Fibroblast of peridontal ligament (primary cell): Measurements from ENCODE around the gene LRP1-AS.

Experiments
- DNase-seq: peaks from one replicate; pipeline ENCODE4 v3.0.0-alpha.2; 2010; ENCODE audit errors: extremely low read depth

LRP1-AS gene

DNA sequence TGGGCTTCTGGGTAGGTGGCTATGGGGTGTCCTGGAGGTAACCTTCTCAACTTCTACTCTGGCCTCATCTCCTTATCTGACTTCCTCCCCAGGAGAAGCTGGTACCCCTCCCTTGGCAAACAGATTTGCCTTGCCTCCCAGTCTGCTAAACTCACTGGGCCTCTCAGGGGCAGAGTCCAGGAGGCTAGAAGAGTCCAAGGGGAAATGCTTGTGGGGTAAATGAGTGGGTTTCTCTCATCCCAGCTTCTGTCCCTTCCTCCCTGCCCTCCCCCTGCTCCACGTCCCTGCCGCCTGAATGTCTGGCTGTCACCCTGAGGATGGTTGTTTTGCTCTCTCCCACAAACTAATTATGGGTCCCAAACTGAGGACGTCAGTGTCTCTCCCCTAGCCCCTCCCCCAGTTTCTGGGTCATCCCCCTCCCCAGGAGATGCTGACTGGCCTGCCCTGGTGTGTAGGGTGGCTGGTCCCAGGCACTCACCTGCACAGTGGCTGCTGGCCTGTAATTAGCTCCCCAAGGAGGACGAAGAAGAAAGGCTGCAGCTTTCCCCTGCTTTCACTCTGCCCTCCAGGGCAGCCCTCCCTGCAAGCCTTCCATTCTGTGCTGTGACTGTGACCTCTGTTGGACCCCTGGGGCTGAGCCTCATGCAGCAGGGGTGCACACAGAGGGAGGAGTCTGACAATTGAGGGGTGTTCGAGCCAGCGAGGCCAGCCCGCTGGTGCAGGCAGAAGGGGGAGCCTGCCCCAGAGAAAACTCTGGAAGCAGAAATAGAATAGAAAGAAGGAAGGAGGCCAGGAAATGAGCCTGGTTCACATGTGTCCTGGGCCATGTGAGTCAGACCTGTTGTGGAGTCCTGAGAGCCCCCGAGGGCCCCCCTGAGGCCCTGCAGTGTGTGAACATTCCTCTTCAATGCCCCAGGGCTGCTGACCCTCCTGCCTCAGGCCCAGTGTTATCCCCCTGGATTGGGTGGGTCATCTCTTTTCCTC lies at the start of gene LRP1-AS:
Gene LRP1-AS (minus strand): TSS at position 659 of the 984 bp plus-strand sequence.
- DNase-seq: peak; percentile 62

DNA sequence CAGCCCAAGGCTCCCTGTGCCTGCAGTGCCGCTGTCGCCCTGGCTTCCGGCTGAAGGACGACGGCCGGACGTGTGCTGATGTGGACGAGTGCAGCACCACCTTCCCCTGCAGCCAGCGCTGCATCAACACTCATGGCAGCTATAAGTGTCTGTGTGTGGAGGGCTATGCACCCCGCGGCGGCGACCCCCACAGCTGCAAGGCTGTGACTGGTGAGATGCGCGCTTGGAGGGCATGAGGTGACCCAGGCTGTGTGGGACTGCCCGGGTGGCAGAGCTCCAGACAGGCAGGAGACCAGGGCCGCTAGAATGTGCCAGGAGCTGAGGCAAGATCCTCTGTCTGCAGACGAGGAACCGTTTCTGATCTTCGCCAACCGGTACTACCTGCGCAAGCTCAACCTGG lies 49.5 kb upstream of the LRP1-AS start:
- DNase-seq: no peak

DNA sequence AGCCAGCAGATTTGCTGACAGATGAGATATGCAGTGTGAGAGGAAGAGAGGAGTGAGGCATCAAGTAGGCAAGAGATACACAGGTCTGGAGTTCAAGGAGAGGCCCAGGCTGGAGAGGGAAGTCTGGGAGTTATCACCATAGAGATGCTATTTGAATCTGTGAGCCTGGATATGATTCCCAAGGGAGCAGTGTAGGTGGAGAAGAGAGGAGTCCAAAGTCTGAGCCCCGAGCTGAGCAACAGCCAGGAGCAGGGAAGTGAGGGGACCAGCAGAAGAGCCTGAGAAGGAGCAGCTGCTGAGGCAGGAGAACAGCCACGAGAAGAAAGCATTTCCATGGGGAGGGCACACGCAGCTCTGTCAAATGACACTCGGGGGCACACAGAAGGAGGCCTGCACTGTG lies 49.0 kb upstream of the LRP1-AS start:
- no peak for DNase-seq

DNA sequence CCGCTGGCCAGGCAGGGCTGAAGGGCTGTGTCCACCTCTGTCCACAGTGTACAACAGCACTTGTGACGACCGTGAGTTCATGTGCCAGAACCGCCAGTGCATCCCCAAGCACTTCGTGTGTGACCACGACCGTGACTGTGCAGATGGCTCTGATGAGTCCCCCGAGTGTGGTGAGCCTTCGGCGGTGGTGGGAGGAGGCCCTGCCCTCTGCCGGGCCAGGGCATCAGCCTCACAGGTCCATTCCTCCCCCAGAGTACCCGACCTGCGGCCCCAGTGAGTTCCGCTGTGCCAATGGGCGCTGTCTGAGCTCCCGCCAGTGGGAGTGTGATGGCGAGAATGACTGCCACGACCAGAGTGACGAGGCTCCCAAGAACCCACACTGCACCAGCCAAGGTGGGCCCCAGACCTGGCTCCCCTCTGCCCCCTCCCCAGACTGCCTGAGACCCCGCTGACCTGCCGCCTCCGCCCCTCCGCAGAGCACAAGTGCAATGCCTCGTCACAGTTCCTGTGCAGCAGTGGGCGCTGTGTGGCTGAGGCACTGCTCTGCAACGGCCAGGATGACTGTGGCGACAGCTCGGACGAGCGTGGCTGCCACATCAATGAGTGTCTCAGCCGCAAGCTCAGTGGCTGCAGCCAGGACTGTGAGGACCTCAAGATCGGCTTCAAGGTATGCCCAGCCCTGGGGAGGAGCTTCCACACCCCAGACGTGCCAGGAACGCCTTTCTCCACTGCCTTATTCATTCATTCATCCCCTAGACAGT lies 48.4 kb upstream of the LRP1-AS start:
- no peak for DNase-seq

DNA sequence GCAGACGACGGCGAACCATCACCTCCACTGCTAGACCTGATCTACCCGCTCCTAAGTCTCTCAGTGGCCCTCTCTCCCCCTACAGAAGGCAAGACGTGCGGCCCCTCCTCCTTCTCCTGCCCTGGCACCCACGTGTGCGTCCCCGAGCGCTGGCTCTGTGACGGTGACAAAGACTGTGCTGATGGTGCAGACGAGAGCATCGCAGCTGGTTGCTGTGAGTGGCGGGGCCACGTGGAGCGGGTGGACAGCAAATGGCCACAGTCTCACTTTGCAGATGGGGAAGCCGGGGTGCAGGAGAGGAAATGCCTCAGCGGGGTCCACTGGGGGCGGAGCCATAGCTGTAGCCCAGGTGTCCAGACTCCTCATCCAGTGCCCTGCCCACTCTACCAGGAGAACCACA lies 47.8 kb upstream of the LRP1-AS start:
- DNase-seq: no peak

DNA sequence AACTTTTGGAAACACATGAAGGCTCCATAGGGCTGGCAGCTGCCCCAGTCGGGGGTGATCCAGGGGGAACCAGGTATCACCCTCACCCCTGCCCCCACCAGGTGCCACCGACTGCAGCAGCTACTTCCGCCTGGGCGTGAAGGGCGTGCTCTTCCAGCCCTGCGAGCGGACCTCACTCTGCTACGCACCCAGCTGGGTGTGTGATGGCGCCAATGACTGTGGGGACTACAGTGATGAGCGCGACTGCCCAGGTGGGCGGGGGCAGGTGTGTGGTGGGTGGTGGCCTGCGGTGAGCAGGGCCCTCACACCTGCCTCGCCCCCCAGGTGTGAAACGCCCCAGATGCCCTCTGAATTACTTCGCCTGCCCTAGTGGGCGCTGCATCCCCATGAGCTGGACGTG lies 46.8 kb upstream of the LRP1-AS start:
- DNase-seq: no peak

DNA sequence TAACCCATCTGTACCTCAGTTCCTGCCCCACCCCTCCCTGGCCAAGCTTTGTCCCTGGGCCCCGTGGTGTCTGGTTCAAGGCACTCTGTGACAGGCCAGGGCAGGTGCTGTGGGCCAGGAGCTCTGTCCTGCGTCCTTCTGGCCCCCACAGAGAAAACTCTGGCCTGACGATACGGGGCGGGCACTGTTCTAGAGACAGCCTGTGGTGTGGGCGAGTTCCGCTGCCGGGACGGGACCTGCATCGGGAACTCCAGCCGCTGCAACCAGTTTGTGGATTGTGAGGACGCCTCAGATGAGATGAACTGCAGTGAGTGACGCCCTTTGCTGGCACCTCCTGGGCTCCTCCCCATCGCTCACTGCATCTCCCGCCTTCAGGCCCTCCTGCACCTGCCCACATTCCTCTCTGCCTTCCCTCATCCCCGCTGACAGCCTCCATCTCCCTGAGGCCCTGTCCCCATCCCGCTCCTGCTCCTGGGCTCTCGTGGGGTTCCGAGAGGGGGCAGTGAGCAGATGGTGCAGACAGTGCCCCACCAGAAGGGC lies 46.4 kb upstream of the LRP1-AS start:
- no peak for DNase-seq

DNA sequence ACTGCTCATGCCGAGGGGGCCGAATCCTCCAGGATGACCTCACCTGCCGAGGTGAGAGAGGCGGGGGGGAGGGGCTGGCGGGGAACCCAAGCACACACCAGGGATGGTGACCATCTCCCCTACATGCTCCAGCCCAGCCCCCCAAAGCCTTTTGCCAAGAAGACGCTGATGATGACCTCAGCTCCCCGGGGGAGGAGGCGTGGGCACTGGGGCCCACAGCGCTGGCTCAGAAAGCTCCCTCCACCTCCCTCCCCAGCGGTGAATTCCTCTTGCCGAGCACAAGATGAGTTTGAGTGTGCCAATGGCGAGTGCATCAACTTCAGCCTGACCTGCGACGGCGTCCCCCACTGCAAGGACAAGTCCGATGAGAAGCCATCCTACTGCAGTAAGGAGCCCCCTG lies 45.5 kb upstream of the LRP1-AS start:
- no peak for DNase-seq

DNA sequence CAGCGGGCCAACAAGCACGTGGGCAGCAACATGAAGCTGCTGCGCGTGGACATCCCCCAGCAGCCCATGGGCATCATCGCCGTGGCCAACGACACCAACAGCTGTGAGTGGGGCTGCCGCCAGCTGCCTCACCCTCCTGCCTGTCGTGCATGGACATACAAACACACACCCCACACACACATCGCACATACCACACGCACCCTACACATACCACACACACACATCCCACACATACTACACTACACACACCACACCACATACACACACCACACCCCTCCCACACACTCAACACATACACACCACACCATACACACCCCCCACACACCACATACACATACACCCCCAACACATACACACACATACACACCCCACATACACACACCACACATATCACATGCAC lies 44.0 kb upstream of the LRP1-AS start:
- DNase-seq: peak; percentile 25

DNA sequence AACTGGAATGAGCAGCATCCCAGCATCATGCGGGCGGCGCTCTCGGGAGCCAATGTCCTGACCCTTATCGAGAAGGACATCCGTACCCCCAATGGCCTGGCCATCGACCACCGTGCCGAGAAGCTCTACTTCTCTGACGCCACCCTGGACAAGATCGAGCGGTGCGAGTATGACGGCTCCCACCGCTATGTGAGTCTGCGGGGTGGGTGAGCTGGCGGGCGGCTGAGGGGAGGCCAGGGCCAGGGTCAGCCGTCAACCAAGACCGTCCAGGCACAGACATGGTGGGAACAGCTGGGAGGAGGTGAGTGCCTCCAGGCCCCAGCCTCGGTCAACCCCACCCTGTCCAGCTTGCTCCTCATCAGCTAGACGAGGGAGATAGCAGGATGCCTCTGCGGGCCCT lies 43.4 kb upstream of the LRP1-AS start:
- no peak for DNase-seq

DNA sequence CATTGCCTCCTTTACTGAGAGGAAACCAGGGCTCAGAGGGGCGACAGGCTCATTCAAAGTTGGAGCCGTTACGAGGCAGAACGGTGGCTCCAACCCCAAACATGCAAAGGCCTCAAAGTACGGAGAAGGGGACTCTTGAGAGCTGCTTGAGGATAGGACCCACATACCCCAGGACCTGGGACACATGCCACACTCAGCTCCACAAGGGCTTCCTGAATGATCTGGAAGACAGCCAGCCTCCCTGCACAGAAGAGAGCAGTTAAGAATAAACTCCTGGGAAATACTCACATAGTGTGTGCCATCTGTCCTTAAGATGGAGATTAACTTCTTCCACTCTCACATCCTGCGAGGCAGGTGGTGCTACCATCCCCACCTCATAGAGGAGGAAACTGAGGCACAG lies 42.6 kb upstream of the LRP1-AS start:
- DNase-seq: peak; percentile 28

DNA sequence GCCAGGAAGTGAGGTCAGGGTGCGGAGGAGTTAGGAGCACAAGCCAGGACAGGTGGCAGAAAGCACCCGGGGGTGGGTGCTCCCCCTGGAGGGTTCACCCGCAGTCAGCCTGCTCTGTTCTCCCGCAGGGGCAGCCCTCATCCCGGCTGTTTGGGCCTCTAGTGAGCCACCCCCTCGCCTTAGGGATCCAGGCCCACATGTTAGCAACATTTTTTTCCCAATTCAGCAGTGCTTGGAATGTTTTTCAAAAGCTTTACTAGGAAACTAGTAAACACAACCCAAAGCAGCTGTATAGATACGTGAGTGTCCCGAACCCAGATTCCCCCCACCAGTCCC lies 40.6 kb upstream of the LRP1-AS start:
- no peak for DNase-seq

DNA sequence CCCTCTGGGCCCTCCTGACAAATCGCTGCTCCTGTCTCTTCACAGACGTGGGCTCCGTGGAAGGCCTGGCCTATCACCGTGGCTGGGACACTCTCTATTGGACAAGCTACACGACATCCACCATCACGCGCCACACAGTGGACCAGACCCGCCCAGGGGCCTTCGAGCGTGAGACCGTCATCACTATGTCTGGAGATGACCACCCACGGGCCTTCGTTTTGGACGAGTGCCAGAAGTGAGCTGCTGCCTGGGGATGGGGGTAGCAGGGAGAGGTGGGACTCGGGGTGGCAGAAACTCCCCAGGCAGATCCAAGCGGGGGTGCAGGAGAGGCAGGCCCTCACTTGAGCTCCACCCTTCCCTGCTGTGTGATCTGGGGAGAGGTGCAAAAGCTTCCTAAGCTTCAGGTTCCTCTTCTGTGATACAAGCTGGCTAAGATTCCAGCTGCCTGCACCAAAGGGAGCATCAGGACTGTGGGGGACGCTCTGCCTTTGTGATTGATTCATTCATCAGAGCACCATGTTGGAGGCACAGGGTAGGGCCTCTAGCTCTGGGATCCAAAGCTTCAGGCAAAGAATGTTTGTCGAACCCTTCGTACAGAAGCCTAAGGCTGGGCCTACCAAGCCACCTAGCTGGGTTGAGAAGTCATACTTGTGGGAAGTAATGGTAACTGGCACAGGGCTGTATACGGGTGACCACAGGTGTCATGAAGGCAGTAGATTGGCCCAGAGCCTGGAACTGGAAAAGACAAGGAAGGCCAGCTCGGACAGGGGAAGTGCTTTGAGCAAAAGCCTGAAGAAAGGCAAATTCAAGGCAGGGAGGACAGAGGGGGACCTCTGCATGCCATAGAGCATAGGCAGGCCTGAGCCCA lies 40.0 kb upstream of the LRP1-AS start:
- no peak for DNase-seq

DNA sequence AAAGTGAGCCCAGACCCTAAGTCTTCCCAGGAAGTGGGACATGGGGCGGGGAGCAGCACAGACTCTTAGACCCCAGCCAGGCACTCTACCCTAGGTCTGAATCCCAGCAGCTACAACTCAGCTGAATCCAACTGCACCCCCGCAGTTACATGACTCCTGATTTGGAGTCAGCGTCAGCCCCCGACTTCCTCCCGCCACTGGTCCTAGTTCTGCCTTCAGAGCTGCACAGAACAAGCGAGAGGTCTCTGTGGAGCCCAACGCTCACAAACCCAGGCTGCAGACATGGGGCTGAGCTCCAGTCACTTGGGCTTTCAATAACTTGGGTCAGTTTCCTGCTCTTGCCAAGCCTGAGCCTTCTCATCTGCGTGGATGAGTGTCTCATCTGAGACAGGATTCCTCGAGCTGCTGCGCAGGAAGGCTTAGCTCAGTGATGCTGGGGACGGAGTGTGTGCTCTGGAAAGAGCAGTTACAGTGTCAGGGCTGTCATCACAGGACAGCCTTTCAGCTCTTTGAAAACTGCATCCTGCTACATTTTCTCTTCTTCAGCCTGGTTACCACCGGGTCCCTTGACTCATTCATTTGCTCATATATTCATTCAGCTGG lies 38.6 kb upstream of the LRP1-AS start:
- DNase-seq: no peak

DNA sequence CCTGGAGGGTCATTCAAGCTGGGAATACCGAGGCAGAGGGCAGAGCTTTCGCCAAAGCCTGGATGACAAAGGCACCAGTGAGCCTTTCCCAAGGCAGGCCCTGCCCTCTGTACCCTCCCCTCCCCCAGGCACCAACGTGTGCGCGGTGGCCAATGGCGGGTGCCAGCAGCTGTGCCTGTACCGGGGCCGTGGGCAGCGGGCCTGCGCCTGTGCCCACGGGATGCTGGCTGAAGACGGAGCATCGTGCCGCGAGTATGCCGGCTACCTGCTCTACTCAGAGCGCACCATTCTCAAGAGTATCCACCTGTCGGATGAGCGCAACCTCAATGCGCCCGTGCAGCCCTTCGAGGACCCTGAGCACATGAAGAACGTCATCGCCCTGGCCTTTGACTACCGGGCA lies 38.0 kb upstream of the LRP1-AS start:
- no peak for DNase-seq

DNA sequence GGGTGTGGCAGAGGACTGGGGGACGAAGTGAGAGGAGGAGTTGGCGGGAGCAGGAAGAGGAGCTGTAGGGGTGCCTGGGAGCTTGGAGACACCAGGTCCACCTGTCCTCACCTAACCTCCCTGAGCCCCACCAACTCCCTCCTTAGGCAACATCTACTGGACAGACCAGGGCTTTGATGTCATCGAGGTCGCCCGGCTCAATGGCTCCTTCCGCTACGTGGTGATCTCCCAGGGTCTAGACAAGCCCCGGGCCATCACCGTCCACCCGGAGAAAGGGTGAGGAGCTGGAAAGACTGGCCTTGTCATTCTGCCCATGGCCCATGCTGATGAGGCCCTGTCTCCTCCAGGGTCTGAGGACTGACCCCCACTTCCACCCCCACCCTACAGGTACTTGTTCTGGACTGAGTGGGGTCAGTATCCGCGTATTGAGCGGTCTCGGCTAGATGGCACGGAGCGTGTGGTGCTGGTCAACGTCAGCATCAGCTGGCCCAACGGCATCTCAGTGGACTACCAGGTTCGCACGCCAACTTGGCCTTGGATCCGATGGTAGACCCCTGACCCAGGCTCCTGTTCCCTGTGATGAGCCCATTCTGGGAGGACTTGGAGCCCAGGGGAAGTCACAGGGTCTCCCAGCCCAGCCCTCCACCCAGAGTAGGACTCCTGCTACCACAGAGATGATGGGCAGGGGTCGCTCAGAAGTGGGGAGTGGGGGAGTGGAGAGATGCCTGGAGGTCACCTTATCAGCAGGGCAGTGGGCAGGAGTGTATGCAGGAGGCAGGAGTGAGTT lies 36.7 kb upstream of the LRP1-AS start:
- DNase-seq: no peak

DNA sequence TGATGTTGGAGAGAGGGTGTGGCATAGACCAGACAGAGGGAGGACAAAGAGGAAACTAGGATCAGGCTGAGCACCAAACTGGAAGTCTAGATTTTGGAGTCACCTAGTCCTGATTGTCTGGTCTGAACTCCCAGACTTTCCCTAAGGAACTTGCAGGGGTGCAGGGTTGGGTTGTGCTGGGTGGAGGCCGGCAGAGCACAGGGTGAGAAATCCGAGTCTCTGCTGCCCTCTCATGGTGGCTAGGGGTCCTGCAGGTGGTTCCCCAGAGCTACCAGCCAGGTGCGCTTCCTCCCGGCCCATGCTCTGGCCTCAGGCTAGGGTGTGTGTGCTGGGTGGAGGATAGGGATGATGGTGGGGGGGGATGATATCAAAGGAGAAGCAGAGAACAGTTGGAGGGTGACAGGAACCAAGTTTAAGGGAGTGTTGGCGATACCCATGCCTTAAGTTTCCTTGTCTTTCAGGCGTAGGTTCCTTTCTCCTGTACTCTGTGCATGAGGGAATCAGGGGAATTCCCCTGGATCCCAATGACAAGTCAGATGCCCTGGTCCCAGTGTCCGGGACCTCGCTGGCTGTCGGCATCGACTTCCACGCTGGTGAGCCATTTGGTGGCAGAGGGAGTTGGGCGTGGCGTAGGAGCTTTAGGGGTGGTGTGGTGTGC lies 35.6 kb upstream of the LRP1-AS start:
- DNase-seq: peak; percentile 65

DNA sequence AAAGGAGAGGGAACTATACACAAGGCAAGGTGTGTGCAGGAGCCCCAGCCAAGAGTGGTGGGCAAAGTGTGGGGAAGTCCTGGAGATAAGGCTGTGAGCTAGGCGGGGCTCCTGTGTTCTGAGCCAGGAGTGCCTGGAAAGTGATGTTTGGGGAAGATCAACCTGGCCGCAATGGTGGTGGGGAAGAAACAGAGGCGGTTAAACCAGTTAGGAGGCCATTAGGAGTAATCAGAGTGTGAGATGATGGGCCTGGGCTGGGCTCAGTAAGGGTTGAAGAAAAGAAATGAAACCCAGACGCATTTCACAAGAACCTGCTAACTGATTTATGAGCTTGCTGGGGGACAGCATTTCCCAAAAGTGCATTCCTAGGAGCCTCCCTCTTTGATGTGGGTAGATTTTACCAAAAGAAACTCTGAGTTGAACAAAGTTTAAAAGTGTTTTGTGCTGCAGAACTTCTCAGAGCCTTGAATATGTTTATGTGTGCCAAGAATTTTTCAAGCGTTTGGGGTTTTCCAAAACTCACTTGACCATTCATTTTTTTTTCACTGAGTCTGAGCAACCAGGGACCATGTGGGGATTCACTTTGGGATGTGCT lies 34.2 kb upstream of the LRP1-AS start:
- peak; percentile 40 for DNase-seq

DNA sequence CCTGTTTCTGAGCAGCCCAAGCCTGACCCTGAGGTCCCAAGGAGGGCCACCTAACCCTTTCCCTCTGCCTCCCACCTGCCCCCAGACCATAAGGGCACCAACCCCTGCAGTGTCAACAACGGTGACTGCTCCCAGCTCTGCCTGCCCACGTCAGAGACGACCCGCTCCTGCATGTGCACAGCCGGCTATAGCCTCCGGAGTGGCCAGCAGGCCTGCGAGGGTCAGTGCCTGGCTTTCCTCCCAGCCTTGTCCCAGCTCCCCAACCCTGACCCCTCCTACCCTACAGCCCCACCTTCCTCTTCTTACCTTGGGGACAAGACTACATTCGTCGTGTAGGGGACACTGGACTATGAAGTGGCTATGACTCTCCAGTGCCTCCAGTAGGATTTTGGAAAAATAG lies 33.7 kb upstream of the LRP1-AS start:
- DNase-seq: no peak
